ENCODE measurements around the gene ACSF3. TPM values are rescaled to one million over a fixed set of nuclear protein-coding genes. Genes with fewer than 3 reads are reported as not detected.

The ACSF3 gene
- total RNA-seq, 1 experiment from 2014 or later, result 33.5 TPM

- H3K79me2 ChIP-seq (ENCODE audit: low read length), result 0 out of 2 replicates have a peak, but pooled peaks cover 7% of the 10 kb centered on the region
- ChIA-PET POLR2A (ENCODE audit: unreplicated experiment) (interaction anchor here (0.6 kb wide), 1 partner anchor 100 kb away, joined by 3 read pairs; no protein-coding TSS in a partner anchor), CTCF (interaction anchor here (0.6 kb wide), 1 partner anchor 110 kb away, joined by 3 read pairs; no protein-coding TSS in a partner anchor)
- H3K9me2 ChIP-seq (replicated peaks; ENCODE audit: low read length), result no peaks in the 10 kb centered on the region
- H3K9me3 ChIP-seq (ENCODE audit: low read length), result no peaks in the 10 kb centered on the region
- no peaks in the 10 kb centered on the region for H3K27me3 ChIP-seq (ENCODE audit: low read length)
- H2AFZ ChIP-seq (ENCODE audit: low read length), result peak overlapping the region; percentile 85
- no peaks in the 10 kb centered on the region for H4K20me1 ChIP-seq (ENCODE audit: low read length)
- H3K27ac ChIP-seq (ENCODE audit: low read length), result no peak overlapping the region
- no peak for DNase-seq
- H3K4me1 ChIP-seq (ENCODE audit: insufficient read depth, low read length), result peaks cover 15% of the 10 kb centered on the region; the same call in 1 of the 2 replicates
- H3K9ac ChIP-seq (ENCODE audit: low read length), result peak overlapping the region; percentile 80; the same call in 1 of the 2 replicates
- intact Hi-C loops (cut with micrococcal nuclease), result loop anchor here (10.0 kb wide), 1 partner anchor 111 kb away; no protein-coding TSS in a partner anchor
- H3K4me2 ChIP-seq (ENCODE audit: low read length), result peak overlapping the region; percentile 92
- BruUV-seq (replicated peaks), result no TSS peak
- TF ChIP-seq CTCF (conservative IDR thresholded peaks at IDR 0.05; ENCODE audit: low read depth, low read length) (no peak), EZH2 (IDR thresholded peaks at IDR 0.05; ENCODE audit: low read length, unreplicated experiment) (no peak), EZH2phosphoT487 (IDR thresholded peaks at IDR 0.05; ENCODE audit: borderline replicate concordance, low read length) (no peak)
- H3K4me3 ChIP-seq (ENCODE audit: low read length), result peak overlapping the region; percentile 84
- no peaks in the 10 kb centered on the region for H3K36me3 ChIP-seq (ENCODE audit: low read depth, low read length)
- no peak for ATAC-seq
- no peaks in the 10 kb centered on the region for H3F3A ChIP-seq (ENCODE audit: low read length, unreplicated experiment)
Observed at GRCh38 chr16:89053725-89054029, 40.0 kb upstream of the ACSF3 start.

GRCh38 chr16:89054261-89054661, 39.4 kb upstream of the ACSF3 start:
- Histone ChIP-seq H4K20me1 (ENCODE audit: low read length) (no peaks in the 10 kb centered on the region), H3K9me2 (replicated peaks; ENCODE audit: low read length) (no peaks in the 10 kb centered on the region), H3K9me3 (ENCODE audit: low read length) (no peaks in the 10 kb centered on the region), H3K36me3 (ENCODE audit: low read depth, low read length) (no peaks in the 10 kb centered on the region), H3K27ac (ENCODE audit: low read length) (no peak overlapping the region), H3K79me2 (ENCODE audit: low read length) (0 out of 2 replicates have a peak, but pooled peaks cover 7% of the 10 kb centered on the region), H3K4me3 (ENCODE audit: low read length) (no peak overlapping the region), H3K4me2 (ENCODE audit: low read length) (peak overlapping the region; percentile 92), H3K27me3 (ENCODE audit: low read length) (no peaks in the 10 kb centered on the region), H3F3A (ENCODE audit: low read length, unreplicated experiment) (no peaks in the 10 kb centered on the region), H3K9ac (ENCODE audit: low read length) (no peak overlapping the region), H3K4me1 (ENCODE audit: insufficient read depth, low read length) (peaks cover 15% of the 10 kb centered on the region; the same call in 1 of the 2 replicates), H2AFZ (ENCODE audit: low read length) (no peak overlapping the region)
- POLR2A ChIA-PET (ENCODE audit: unreplicated experiment), result no interaction called here
- DNase-seq, result no peak
- intact Hi-C loops (cut with micrococcal nuclease), result loop anchor here (10.0 kb wide), 1 partner anchor 111 kb away; no protein-coding TSS in a partner anchor
- TF ChIP-seq EZH2 (IDR thresholded peaks at IDR 0.05; ENCODE audit: low read length, unreplicated experiment) (no peak), CTCF (conservative IDR thresholded peaks at IDR 0.05; ENCODE audit: low read depth, low read length) (no peak), EZH2phosphoT487 (IDR thresholded peaks at IDR 0.05; ENCODE audit: borderline replicate concordance, low read length) (no peak)
- CTCF ChIA-PET, result no interaction called here
- BruUV-seq (replicated peaks), result no TSS peak
- no peak for ATAC-seq

- no peak for ATAC-seq
- no TSS peak for BruUV-seq (replicated peaks)
- no peaks in the 10 kb centered on the region for H3K36me3 ChIP-seq (ENCODE audit: low read depth, low read length)
- POLR2A ChIA-PET (ENCODE audit: unreplicated experiment), result no interaction called here
- H3K27ac ChIP-seq (ENCODE audit: low read length), result no peak overlapping the region
- no peaks in the 10 kb centered on the region for H3K9me3 ChIP-seq (ENCODE audit: low read length)
- H3K4me2 ChIP-seq (ENCODE audit: low read length), result no peak overlapping the region
- H3K79me2 ChIP-seq (ENCODE audit: low read length), result 0 out of 2 replicates have a peak, but pooled peaks cover 7% of the 10 kb centered on the region
- intact Hi-C loops (cut with micrococcal nuclease), result loop anchor here (10.0 kb wide), 1 partner anchor 110 kb away; no protein-coding TSS in a partner anchor
- peaks cover 15% of the 10 kb centered on the region; the same call in 1 of the 2 replicates for H3K4me1 ChIP-seq (ENCODE audit: insufficient read depth, low read length)
- CTCF ChIA-PET, result no interaction called here
- H3K4me3 ChIP-seq (ENCODE audit: low read length), result no peak overlapping the region
- H2AFZ ChIP-seq (ENCODE audit: low read length), result no peak overlapping the region
- H4K20me1 ChIP-seq (ENCODE audit: low read length), result no peaks in the 10 kb centered on the region
- DNase-seq, result no peak
- H3K9me2 ChIP-seq (replicated peaks; ENCODE audit: low read length), result no peaks in the 10 kb centered on the region
- H3K27me3 ChIP-seq (ENCODE audit: low read length), result no peaks in the 10 kb centered on the region
- no peak overlapping the region for H3K9ac ChIP-seq (ENCODE audit: low read length)
- H3F3A ChIP-seq (ENCODE audit: low read length, unreplicated experiment), result no peaks in the 10 kb centered on the region
- no peak for TF ChIP-seq CTCF (conservative IDR thresholded peaks at IDR 0.05; ENCODE audit: low read depth, low read length)
- TF ChIP-seq EZH2 (IDR thresholded peaks at IDR 0.05; ENCODE audit: low read length, unreplicated experiment), result no peak
- no peak for TF ChIP-seq EZH2phosphoT487 (IDR thresholded peaks at IDR 0.05; ENCODE audit: borderline replicate concordance, low read length)
Observed at GRCh38 chr16:89054714-89055113, 38.9 kb upstream of the ACSF3 start.
